Peyer's patch (tissue), 4 donors: ENCODE measurements around the gene ATP5PO.

Experiments used
- POLR2A ChIP-seq, 2 donors: fragments of 450-650 bp; IDR thresholded peaks; one replicate each; pipeline ENCODE4 v1.5.1; 2017; ENCODE audit warnings: antibody characterized with exemption in 2 of 2, mild to moderate bottlenecking in 2 of 2, moderate library complexity in 2 of 2
- TF ChIP-seq, protein P1 (sequence below), 6 experiments: fragments of 450-650 bp in 4 of 6; fragments of 200-600 bp in 2 of 6; sonication (generic) in 1 of 6; IDR thresholded peaks; one replicate each; pipeline ENCODE4 v1.5.1; 2017 to 2019; ENCODE audit warnings: antibody characterized with exemption in 6 of 6, mild to moderate bottlenecking in 3 of 6, moderate library complexity in 1 of 6

DNA sequence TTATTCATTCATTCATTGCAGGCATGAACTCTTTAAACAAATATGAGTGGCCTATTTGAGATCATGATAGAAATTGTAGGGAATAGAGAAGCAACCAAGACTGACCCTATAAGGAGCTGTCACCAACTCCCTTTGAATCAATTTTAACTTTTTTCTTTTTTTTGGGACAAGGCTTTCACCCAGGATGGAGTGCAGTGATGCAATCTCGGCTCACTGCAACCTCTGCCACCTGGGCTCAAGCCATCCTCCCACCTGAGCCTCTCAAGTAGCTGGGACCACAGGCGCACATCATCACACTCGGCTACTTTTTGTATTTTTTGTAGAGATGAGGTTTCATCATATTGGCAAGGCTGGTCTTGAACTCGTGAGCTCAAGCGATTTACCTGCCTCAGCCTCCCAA lies 17.1 kb upstream of the ATP5PO start:
- TF ChIP-seq, protein P1, sequence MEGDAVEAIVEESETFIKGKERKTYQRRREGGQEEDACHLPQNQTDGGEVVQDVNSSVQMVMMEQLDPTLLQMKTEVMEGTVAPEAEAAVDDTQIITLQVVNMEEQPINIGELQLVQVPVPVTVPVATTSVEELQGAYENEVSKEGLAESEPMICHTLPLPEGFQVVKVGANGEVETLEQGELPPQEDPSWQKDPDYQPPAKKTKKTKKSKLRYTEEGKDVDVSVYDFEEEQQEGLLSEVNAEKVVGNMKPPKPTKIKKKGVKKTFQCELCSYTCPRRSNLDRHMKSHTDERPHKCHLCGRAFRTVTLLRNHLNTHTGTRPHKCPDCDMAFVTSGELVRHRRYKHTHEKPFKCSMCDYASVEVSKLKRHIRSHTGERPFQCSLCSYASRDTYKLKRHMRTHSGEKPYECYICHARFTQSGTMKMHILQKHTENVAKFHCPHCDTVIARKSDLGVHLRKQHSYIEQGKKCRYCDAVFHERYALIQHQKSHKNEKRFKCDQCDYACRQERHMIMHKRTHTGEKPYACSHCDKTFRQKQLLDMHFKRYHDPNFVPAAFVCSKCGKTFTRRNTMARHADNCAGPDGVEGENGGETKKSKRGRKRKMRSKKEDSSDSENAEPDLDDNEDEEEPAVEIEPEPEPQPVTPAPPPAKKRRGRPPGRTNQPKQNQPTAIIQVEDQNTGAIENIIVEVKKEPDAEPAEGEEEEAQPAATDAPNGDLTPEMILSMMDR (IDR thresholded peaks at IDR 0.05): no peak
- TF ChIP-seq POLR2A (IDR thresholded peaks at IDR 0.05): no peak
